CD4-positive, alpha-beta T cell treated with Interleukin-17A for 1 hour (primary cell): ENCODE results near the gene KIAA1586.
"Not testable (repeated sequence)": the region's sequence is repeated elsewhere in the genome, so short reads cannot be mapped to it uniquely, and the experiment has no call there.

ENCODE experiments used
- DNase-seq: peaks from one replicate; pipeline ENCODE4 v3.0.0-alpha.2; 2020

The KIAA1586 gene

DNA sequence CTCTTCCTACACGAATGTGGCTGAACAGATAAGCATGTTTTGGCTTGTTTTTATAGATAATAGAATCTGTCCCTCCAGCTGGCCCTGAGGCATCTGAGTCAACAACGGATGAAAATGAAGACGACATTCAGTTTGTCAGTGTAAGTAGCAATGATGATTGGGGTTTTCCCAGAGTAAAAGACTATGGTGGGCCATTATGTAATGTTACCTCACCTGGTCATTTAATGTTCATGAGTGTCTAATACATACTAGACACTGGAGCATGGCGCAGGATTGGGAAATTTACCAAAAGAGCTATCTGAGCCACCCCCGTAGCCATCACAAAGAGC, 728 bp downstream of the KIAA1586 start:
- DNase-seq, result not testable (repeated sequence)

GRCh38 chr6:57047859-57048258, 1.4 kb downstream of the KIAA1586 start:
- DNase-seq, result not testable (repeated sequence)

DNA sequence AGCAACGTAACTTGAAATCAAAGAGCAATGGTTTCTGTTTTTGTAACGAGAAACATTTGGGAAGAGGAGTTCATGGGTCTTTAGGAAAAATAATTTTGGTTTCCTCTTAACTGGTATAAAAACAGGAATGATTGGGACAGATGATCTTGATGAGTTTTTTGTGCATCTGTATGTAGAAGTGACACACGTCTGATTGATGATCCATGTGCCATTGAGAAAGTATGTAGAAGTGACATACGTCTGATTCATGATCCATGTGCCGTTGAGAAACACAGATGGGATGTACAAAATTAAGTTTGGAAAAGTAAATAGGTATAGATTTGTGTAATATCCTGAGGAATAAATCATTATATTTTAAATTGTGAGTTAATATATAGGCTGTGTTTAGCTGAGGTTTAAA, 2.1 kb downstream of the KIAA1586 start:
- no peak for DNase-seq

DNA sequence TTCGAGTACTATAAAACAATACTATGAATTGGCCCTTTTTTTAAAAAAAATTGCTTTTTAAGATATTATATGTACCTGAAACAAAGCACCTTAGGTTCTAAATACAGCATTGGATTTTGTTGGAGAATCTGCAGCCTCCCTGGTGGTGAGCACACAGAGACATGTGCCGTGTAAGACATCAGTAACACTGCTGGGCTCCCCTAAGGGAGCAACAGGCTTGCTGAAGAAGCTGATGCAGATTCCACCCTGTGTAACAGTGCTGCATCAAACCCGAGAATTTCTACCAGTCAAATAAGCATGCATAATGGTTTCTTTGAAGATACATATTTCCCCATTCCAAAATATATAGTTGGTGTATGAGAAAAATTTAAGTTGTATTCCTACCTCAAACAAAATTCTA, 17.4 kb downstream of the KIAA1586 start:
- DNase-seq, result no peak

DNA sequence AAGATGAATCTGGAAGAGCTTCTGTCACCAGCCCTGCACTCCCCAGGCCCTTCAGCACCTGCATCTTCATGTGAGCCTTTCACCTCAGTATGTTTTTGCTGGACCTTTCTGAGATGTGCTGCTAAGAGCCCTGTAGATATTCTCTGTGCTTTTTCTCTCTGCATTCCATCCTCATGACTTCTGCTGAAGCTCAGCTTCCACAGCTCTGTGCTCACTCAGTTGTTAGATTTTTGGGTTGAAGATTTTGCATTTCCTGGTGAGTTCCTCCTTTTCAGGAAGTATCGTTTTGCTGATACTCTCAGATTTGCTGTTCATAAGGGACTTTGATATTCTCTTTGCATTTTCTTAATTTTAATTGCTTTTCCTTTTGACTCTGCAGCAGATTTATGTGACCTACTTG, 18.3 kb downstream of the KIAA1586 start:
- DNase-seq, result no peak

- no peak for DNase-seq
Measured at GRCh38 chr6:57068061-57068460, 21.6 kb downstream of the KIAA1586 start.

DNA sequence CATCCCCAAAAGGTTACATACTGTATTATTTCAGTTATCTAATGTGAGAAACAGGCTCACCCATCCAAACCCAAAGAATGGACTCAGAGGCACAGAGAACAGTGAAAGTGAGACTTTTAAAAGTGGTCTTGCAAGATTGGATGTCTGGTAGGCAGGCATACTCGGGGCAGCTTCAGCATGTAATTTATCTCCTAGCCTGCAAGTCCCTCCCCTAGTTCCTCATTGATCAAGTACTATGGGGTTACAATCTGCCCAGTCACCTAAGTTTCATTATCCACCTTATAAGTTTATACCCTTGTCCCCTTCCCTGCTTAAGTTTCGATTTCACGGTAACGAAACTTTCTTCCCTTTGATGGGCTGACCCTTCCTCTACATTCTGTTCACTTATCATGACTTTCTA, 22.7 kb downstream of the KIAA1586 start:
- DNase-seq, result no peak

DNA sequence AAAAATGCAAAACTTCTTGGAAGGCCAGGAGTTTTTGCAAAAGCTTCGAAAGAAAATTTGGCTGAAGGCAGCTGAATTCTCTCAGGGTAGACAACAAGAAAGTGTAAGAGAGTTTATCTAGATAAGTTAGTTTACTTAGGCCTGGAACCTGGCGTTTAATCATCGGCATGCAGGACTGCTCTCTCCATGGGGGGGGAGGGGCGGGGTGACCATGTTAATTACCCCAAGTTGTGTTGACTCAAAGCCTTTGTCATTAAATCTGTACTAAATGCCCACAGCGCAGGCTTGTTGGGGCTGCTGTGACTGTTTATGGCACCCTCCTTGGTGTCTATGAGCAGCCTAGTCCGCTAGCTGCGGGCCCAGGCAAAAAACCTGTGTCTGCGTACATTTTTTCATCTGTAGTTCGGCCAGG, 23.4 kb downstream of the KIAA1586 start:
- DNase-seq, result no peak

DNA sequence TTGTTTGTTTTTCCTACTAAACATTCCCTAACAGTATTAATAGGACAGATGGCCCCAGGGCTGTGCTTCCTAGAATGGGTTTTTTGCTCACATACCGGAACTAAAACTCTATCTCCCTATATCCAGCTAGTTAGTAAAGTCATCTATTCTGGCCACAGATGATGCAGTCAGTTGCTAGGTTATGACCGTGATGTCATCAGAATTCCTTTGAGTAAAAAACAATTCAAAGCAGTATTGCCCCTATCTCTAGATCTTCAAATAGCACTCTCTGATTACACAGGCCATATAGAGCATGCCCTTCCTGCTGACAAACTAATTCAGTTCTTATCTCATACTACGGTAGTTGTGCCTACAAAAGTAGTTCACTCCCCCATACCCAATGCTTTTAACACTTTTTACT, 25.6 kb downstream of the KIAA1586 start:
- DNase-seq, result no peak

GRCh38 chr6:57074383-57074782, 27.9 kb downstream of the KIAA1586 start:
- no peak for DNase-seq

DNA sequence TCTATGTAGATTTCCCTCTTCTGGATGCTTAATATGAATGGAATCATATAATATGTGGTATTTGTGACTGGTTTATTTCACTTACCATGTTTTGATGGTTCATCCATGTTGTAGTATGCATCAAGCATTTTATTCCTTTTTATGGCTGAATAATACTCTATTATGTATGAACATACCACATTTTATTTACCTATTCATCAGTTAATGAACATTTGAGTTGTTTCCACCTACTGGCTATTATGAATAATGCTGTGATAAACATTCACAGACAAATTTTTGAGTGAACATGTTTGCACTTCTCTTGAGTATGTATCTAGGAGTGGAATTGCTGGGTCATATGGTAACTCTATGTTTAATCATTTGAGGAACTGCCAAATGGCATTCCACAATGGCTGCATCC, 28.6 kb downstream of the KIAA1586 start:
- no peak for DNase-seq

DNA sequence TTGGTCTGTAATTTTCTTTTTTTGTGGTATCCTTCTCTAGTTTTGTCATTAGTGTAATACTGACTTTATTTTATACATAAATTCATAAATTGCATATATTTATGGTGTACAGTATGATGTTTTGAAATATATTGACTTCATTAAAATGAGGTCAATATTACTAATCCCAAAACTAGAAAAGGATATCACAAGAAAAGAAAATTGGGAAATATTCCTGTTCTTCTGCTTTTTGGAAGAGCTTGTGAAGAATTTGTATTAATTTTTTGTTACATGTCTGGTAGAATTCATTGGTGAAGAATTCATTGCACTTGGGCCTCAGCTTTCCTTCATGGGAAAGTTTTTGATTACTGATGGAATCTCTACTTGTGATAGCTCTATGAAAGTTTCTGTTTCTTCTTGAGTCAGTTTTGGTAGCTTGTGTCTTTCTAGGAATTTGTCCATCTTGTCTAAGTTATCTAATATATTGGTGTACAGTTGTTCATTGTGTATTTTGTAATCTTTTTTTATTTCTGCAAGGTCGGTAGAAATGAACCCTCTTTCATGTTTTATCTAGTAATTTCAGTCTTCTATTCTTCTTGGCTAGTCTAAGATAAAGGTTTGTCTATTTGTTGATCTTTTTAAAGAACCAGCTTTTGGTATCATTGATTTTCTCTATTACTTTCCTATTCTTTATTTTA, 32.2 kb downstream of the KIAA1586 start:
- no peak for DNase-seq

DNA sequence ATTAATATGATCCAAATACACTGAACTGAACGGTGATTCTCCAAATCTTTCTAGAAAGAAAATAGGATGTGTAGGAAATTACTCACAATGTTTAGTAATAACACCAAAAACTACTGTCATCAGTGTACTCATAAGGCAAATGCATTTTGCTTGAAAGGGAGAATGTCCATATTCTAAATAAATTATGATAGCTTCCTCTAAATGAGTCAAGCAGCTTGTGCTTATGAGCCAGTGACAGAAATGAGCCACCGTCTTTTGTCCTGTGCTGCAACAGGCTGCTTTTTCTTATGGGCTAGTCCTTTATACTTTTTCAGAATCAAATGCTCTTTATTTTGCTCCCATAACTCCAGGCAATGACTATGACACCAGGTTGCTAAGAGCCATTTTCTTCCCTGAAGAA, 39.0 kb downstream of the KIAA1586 start:
- DNase-seq, result no peak

GRCh38 chr6:57086843-57087242, 40.4 kb downstream of the KIAA1586 start:
- DNase-seq, result no peak

DNA sequence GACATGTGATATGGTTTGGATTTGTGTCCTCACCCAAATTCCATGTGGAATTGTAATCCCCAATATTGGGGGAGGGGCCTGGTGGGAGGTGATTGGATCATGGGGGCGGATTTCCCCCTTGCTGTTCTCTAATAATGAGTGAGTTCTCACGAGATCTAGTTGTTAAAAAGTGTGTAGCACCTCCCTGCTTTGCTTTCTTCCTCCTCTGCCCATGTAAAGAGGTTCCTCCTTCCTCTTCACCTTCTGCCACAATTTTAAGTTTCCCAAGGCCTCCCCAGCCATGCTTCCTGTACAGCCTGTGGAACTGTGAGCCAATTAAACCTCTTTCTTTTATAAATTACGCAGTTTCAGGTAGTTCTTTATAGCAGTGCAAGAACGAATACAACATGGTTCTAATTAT, 41.4 kb downstream of the KIAA1586 start:
- no peak for DNase-seq

DNA sequence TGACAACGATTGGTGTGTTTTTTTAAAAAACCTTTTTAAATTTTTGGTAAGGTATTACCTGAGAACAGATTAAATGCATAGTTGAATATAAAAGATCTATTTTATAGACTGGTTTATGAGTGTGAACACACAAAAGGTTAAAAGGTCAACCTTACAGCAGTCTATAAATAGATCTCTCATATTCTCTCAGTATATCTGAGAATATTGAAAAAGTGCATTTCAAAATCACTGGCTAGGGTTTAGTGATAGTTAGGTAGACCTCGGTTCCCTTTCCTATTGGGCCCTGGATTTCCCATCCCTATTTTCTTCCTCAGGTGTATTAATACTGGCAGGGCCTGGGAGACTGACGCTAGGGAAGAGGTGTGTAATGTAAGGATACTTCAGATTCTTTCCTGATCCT, 42.8 kb downstream of the KIAA1586 start:
- DNase-seq, result no peak

- peak; percentile 97 for DNase-seq
Measured at GRCh38 chr6:57089687-57090457, 43.4 kb downstream of the KIAA1586 start, which contains the start of gene ZNF451. ZNF451 (plus strand) TSS chr6:57090188; CDS start chr6:57090254, 66 bp downstream.

- DNase-seq, result not testable (repeated sequence)
Measured at GRCh38 chr6:57090458-57091067, 44.1 kb downstream of the KIAA1586 start.

DNA sequence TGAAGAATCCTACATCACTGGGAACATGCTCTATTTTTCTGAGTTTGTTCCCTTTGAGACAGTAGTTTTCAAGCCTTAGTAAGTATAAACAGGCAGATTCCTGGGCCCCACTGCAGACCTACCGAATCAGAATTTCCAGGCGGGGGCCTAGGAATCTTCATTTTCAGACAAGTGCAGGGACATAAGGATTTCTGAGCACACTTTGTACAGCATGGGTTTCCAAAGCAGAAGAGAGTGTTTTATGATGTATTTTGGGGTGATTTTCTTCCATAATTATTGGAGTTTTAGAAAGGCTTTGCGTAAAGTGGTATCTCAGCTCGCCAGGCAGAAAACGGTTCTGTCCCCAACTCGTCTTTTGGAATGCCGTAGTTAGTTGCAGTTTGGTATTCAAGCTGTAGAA, 44.9 kb downstream of the KIAA1586 start:
- DNase-seq, result not testable (repeated sequence)

GRCh38 chr6:57094689-57095088, 48.2 kb downstream of the KIAA1586 start:
- DNase-seq, result no peak

DNA sequence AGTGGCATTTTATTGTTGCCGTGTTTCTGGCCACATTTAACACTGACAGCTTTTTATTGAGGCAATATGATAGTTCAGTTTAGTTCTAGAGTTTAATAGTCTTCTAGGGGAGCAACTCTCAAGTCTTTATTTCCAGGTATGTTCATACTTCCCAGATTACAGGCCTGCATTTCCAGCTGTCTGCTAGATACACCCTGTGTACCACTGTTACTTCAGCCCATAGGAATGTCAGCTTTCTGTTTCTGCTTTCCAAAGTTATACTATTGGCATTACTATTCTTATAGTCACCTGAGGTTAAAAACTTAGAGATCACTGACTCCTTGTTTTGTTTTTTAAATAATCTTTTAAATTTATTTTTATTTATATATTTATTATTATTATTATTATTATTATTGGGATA, 51.1 kb downstream of the KIAA1586 start:
- no peak for DNase-seq

DNA sequence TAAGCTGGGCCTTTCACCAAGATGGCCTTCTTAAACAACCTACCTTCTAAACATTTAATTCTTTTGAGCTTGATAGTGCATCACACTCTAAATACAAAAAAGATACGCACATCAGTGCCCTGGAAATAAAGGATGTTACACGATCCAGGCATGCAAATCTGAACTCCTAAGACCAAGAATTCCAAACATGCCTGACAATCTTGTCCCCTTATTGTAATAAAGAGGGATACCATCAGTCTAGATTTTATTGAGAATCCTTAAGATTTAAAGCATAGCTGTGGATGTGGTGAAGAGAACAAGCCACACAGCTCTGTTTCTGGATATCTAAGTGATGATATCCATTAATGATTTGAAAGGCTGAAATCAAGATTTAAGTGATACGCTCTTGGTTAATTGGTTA, 56.5 kb downstream of the KIAA1586 start:
- no peak for DNase-seq

GRCh38 chr6:57104336-57104735, 57.8 kb downstream of the KIAA1586 start:
- no peak for DNase-seq
